Chondrocyte (in vitro differentiated cells): ENCODE results near the gene GRK2. TPM values are rescaled to one million over a fixed set of nuclear protein-coding genes. Genes with fewer than 3 reads are reported as not detected.
"Not testable (repeated sequence)": the region's sequence is repeated elsewhere in the genome, so short reads cannot be mapped to it uniquely, and the experiment has no call there.

Source experiments
- DNase-seq: peaks from one replicate; pipeline ENCODE4 v3.0.0; 2021; ENCODE audit warnings: mixed read lengths, low spot score
- H3K27ac Mint-ChIP-seq: one replicate; pipeline ENCODE4 v1.8.0; 2021; ENCODE audit warnings: mild to moderate bottlenecking, moderate library complexity, mixed read lengths; ENCODE audit not compliant: unreplicated experiment
- H3K27me3 Mint-ChIP-seq: 2 replicates; pipeline ENCODE4 v1.8.0; 2021; ENCODE audit warnings: low read depth, mixed read lengths
- H3K36me3 Mint-ChIP-seq: 2 replicates; pipeline ENCODE4 v1.8.0; 2021; ENCODE audit warnings: low read depth, mixed read lengths
- H3K4me1 Mint-ChIP-seq: 2 replicates; pipeline ENCODE4 v1.8.0; 2021; ENCODE audit warnings: low read depth, mild to moderate bottlenecking, mixed read lengths
- H3K4me3 Mint-ChIP-seq: one replicate; pipeline ENCODE4 v1.8.0; 2021; ENCODE audit warnings: mild to moderate bottlenecking, moderate library complexity, mixed read lengths; ENCODE audit not compliant: unreplicated experiment
- H3K9me3 Mint-ChIP-seq: 2 replicates; pipeline ENCODE4 v1.8.0; 2021; ENCODE audit warnings: low read depth, mixed read lengths
- CTCF ChIP-seq: fragments of 200-600 bp; sonication (generic); IDR thresholded peaks from 2 replicates; pipeline ENCODE4 v1.5.0; 2021; ENCODE audit warnings: antibody characterized with exemption, mild to moderate bottlenecking, moderate library complexity
- total RNA-seq: library from RNA; stranded (reverse); gene quantifications from 3 replicates; pipeline ENCODE4 v1.2.1, GENCODE V29; 2021

GRK2 gene
- total RNA-seq, 1 donor from 2014 or later = 38.3 TPM

DNA sequence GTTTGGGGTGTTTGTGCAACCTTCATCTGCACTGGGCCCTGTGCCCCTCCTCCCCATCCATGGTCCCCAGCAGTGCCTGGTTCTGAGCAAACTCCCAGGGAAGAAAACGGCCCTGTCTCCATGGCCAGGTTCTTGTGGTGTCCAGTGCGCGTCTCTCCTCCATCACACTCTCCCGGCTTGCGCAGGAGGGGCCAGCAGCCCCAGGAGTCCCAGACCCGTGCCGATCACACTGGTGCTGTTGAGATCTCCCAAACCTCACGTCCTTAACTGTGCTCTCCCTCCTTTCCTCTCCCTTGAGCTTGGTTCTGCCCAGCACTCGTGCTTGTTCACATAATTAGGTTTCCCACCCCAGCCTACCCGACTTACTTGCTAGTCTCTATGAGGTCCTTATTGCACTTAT lies 10.9 kb upstream of the GRK2 start:
- H3K9me3 Mint-ChIP-seq = no peaks in the 10 kb centered on the region
- no peak overlapping the region for H3K4me3 Mint-ChIP-seq
- TF ChIP-seq CTCF = no peak
- H3K36me3 Mint-ChIP-seq = peaks cover 41% of the 10 kb centered on the region
- DNase-seq = no peak
- no peaks in the 10 kb centered on the region for H3K27me3 Mint-ChIP-seq
- peaks cover 4% of the 10 kb centered on the region for H3K4me1 Mint-ChIP-seq
- no peak overlapping the region for H3K27ac Mint-ChIP-seq

DNA sequence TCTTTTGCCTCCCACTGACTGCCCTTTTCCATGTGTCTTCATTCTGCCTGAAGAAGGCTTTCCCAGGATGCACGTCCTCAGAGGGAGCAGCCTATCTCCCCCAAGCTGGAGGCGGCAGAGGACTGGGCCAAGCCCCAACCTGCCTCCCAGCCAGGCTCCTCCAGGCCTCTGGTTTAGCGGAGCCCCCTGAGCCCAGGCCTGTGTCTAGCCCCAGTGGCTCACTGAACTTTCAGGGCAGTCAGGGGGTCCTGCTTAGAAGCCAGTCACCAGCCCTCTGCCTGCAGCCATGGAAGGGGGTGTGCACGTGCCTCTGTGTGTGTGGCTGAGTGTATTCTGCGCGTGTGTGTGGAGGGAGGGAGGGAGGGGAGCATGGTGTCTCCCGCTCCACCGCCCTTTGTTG lies 10.4 kb upstream of the GRK2 start:
- no peak for TF ChIP-seq CTCF
- H3K27me3 Mint-ChIP-seq = no peaks in the 10 kb centered on the region
- no peak for DNase-seq
- peak overlapping the region; percentile 32 for H3K27ac Mint-ChIP-seq
- no peak overlapping the region for H3K4me3 Mint-ChIP-seq
- peaks cover 36% of the 10 kb centered on the region for H3K36me3 Mint-ChIP-seq
- H3K9me3 Mint-ChIP-seq = no peaks in the 10 kb centered on the region
- peaks cover 4% of the 10 kb centered on the region for H3K4me1 Mint-ChIP-seq

- Mint-ChIP-seq H3K9me3 (no peaks in the 10 kb centered on the region), H3K27me3 (no peaks in the 10 kb centered on the region), H3K4me3 (no peak overlapping the region), H3K4me1 (peaks cover 9% of the 10 kb centered on the region), H3K27ac (no peak overlapping the region), H3K36me3 (peaks cover 34% of the 10 kb centered on the region)
- no peak for TF ChIP-seq CTCF
- DNase-seq = no peak
These were observed 9.7 kb upstream of the GRK2 start for GRCh38 chr11:67256477-67257135.

DNA sequence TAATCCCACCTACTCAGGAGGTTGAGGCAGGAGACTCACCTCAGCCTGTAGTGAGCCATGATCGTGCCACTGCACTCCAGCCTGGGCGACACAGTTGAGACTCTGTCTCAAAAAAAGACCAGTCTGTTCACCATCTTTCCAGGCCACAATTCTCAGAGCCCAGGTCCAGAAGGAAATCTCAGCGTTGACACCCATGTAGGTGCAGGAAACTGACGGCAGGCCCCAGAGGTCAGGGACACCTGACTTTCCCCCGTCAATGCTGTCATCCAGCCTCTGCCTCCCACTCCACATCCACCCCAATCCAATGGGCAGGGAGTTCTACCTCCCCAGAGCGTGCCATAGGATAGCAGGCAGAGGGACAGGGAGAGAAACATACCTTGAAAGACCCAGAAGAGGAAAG lies 5.9 kb upstream of the GRK2 start:
- peaks cover 10% of the 10 kb centered on the region for H3K36me3 Mint-ChIP-seq
- H3K4me3 Mint-ChIP-seq = no peak overlapping the region
- DNase-seq = peak; percentile 41
- no peaks in the 10 kb centered on the region for H3K9me3 Mint-ChIP-seq
- H3K27me3 Mint-ChIP-seq = no peaks in the 10 kb centered on the region
- peaks cover 18% of the 10 kb centered on the region for H3K4me1 Mint-ChIP-seq
- H3K27ac Mint-ChIP-seq = no peak overlapping the region
- TF ChIP-seq CTCF = no peak

- H3K4me3 Mint-ChIP-seq = peak overlapping the region; percentile 66
- not testable (repeated sequence) for H3K36me3 Mint-ChIP-seq, H3K9me3 Mint-ChIP-seq, H3K27me3 Mint-ChIP-seq
- DNase-seq = peak; percentile 91
- H3K4me1 Mint-ChIP-seq = peaks cover 24% of the 10 kb centered on the region
- peak overlapping the region; percentile 36 for H3K27ac Mint-ChIP-seq
These were observed 5.2 kb upstream of the GRK2 start for GRCh38 chr11:67260885-67261639.

GRCh38 chr11:67261640-67261945 lies 4.7 kb upstream of the GRK2 start:
- TF ChIP-seq CTCF = peak; percentile 77
- H3K36me3 Mint-ChIP-seq = peaks cover 5% of the 10 kb centered on the region
- no peak for DNase-seq
- H3K9me3 Mint-ChIP-seq = no peaks in the 10 kb centered on the region
- no peaks in the 10 kb centered on the region for H3K27me3 Mint-ChIP-seq
- H3K4me3 Mint-ChIP-seq = peak overlapping the region; percentile 66
- H3K4me1 Mint-ChIP-seq = peaks cover 24% of the 10 kb centered on the region
- H3K27ac Mint-ChIP-seq = no peak overlapping the region
